CD14-positive monocyte (primary cell): ENCODE measurements around the gene MORN4. TPM values are rescaled to one million over a fixed set of nuclear protein-coding genes. Genes with fewer than 3 reads are reported as not detected.

Experiments used
- DNase-seq, 3 donors: peaks; one replicate each; pipeline ENCODE4 v3.0.0-alpha.2; 2011 to 2022
- H2AFZ ChIP-seq: 2 replicates; pipeline ENCODE4 v1.6.0; 2012; ENCODE audit warnings: mild to moderate bottlenecking, low read depth, low read length, inconsistent platforms; ENCODE audit not compliant: insufficient read depth, poor library complexity, severe bottlenecking
- H3K27ac ChIP-seq, 2 donors: 1 replicate in 1 of 2; 2 replicates in 1 of 2; pipeline ENCODE4 v1.5.1; 2012 to 2013; ENCODE audit warnings: low read length in 2 of 2, control low read depth in 1 of 2, inconsistent platforms in 1 of 2, low read depth in 1 of 2, mild to moderate bottlenecking in 1 of 2
- H3K27me3 ChIP-seq, 2 donors: one replicate each; pipeline versions ENCODE4 v1.6.0 to v1.6.1; 2011 to 2013; ENCODE audit warnings: low read length in 2 of 2; ENCODE audit not compliant: control insufficient read depth in 2 of 2, insufficient read depth in 2 of 2
- H3K36me3 ChIP-seq, 2 donors: replicated peaks in 1 of 2; 1 replicate in 1 of 2; 2 replicates in 1 of 2; pipeline versions ENCODE4 v1.5.1 to v1.6.1; 2012 to 2013; ENCODE audit warnings: low read length in 2 of 2, control low read depth in 1 of 2, inconsistent platforms in 1 of 2, mild to moderate bottlenecking in 1 of 2; ENCODE audit not compliant: insufficient read depth in 2 of 2, control insufficient read depth in 1 of 2
- H3K4me1 ChIP-seq, 2 donors: 1 replicate in 1 of 2; 2 replicates in 1 of 2; pipeline versions ENCODE4 v1.5.1 to v1.6.1; 2012 to 2013; ENCODE audit warnings: low read length in 2 of 2, control low read depth in 1 of 2, inconsistent platforms in 1 of 2, mild to moderate bottlenecking in 1 of 2, moderate library complexity in 1 of 2; ENCODE audit not compliant: insufficient read depth in 2 of 2, control insufficient read depth in 1 of 2
- H3K4me2 ChIP-seq: replicated peaks from 2 replicates; pipeline ENCODE3; 2012; ENCODE audit warnings: low read length, moderate library complexity, mild to moderate bottlenecking; ENCODE audit not compliant: poor library complexity, severe bottlenecking; ENCODE audit errors: extremely low read depth
- H3K4me3 ChIP-seq, 3 experiments: fragments of 200-600 bp in 1 of 3; sonication (generic) in 1 of 3; replicated peaks in 1 of 3; 1 replicate in 2 of 3; 2 replicates in 1 of 3; pipeline ENCODE4 v1.5.1; 2011 to 2013; ENCODE audit warnings: low read length in 3 of 3, mild to moderate bottlenecking in 3 of 3, control low read depth in 2 of 3, low read depth in 2 of 3, inconsistent platforms in 1 of 3, moderate library complexity in 1 of 3
- H3K79me2 ChIP-seq: 2 replicates; pipeline ENCODE4 v1.6.0; 2012; ENCODE audit warnings: mild to moderate bottlenecking, control low read depth, inconsistent platforms, low read length, moderate library complexity; ENCODE audit not compliant: insufficient read depth
- H3K9ac ChIP-seq: 2 replicates; pipeline ENCODE4 v1.6.0; 2017; ENCODE audit warnings: low read length, mild to moderate bottlenecking; ENCODE audit not compliant: insufficient read depth, poor library complexity, severe bottlenecking
- H3K9me3 ChIP-seq, 2 donors: replicated peaks in 1 of 2; 1 replicate in 1 of 2; 2 replicates in 1 of 2; pipeline versions ENCODE4 v1.5.1 to v1.6.1; 2012 to 2013; ENCODE audit warnings: low read length in 2 of 2, control low read depth in 1 of 2; ENCODE audit not compliant: control insufficient read depth in 1 of 2, insufficient read depth in 1 of 2
- H4K20me1 ChIP-seq: 2 replicates; pipeline ENCODE4 v1.6.0; 2012; ENCODE audit warnings: mild to moderate bottlenecking, low read length, control low read depth, moderate library complexity; ENCODE audit not compliant: insufficient read depth
- H3K27ac Mint-ChIP-seq, 7 donors: one replicate each; pipeline ENCODE4 v1.8.0; 2020; ENCODE audit warnings: mild to moderate bottlenecking in 7 of 7, mixed read lengths in 7 of 7, moderate library complexity in 6 of 7, inconsistent platforms in 2 of 7
- H3K27me3 Mint-ChIP-seq, 3 donors: one replicate each; pipeline ENCODE4 v1.8.0; 2021 to 2022; ENCODE audit warnings: low read depth in 3 of 3, mild to moderate bottlenecking in 3 of 3, mixed read lengths in 3 of 3, moderate library complexity in 3 of 3, inconsistent platforms in 1 of 3
- H3K36me3 Mint-ChIP-seq, 2 donors: one replicate each; pipeline ENCODE4 v1.8.0; 2020; ENCODE audit warnings: mixed read lengths in 2 of 2, inconsistent platforms in 1 of 2, mild to moderate bottlenecking in 1 of 2
- H3K4me1 Mint-ChIP-seq: one replicate; pipeline ENCODE4 v1.8.0; 2020; ENCODE audit warnings: mild to moderate bottlenecking, mixed read lengths
- H3K4me3 Mint-ChIP-seq, 2 donors: one replicate each; pipeline ENCODE4 v1.8.0; 2020; ENCODE audit warnings: mild to moderate bottlenecking in 2 of 2, mixed read lengths in 2 of 2, moderate library complexity in 1 of 2
- H3K9me3 Mint-ChIP-seq, 7 donors: one replicate each; pipeline ENCODE4 v1.8.0; 2020 to 2022; ENCODE audit warnings: mixed read lengths in 7 of 7, mild to moderate bottlenecking in 6 of 7, moderate library complexity in 6 of 7, inconsistent platforms in 2 of 7
- WGBS: methylation state at CpG from one replicate; pipeline ENCODE4 v1.1.5; 2013; ENCODE audit warnings: missing lambda C conversion rate; ENCODE audit not compliant: insufficient coverage; 5-methylcytosine and 5-hydroxymethylcytosine counted together
- intact Hi-C, 2 donors: fragments of 100-400 bp; cut with micrococcal nuclease; formaldehyde crosslinking; loops; one replicate each; pipeline versions ENCODE4 v1.15.0 to v1.15.1; 2023
- polyA plus RNA-seq, 3 donors: library from polyadenylated mRNA; depleted of rRNA in 1 of 3; unstranded in 2 of 3; stranded (reverse) in 1 of 3; fragments of 300-500 nt in 2 of 3; fragments of >200 nt in 1 of 3; fragmentation: Illumina TruSeq in 2 of 3; gene quantifications; 1 replicate in 2 of 3; 2 replicates in 1 of 3; pipeline ENCODE4 v1.2.3, GENCODE V29; 2012 to 2021
- TF ChIP-seq, protein P1 (sequence below): fragments of 200-600 bp; IDR thresholded peaks from one replicate; pipeline ENCODE4 v1.8.0; 2022; ENCODE audit warnings: antibody characterized with exemption, mild to moderate bottlenecking

The MORN4 gene
- polyA plus RNA-seq, 3 donors: not detected

DNA sequence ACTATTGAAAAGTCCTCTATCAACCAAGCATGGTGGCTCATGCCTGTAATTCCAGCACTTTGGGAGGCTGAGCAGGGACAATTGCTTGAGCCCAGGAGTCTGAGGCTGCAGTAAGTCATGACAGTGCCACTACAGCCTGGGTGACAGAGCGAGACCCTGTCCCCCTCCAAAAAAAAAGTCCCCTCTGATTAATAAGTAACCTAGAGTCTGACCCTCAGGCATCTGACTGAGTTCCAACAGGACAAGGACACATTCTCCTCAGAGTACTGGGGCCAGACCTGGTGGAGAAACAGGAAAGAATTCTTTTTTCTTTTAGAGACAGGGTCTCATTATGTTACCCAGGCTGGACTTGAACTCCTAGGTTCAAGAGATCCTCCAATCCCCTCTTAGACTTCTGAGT lies 10.0 kb downstream of the MORN4 start:
- 100% methylated on average over 1 of the region's 1 CpG for WGBS
- no peak overlapping the region for H2AFZ ChIP-seq
- Mint-ChIP-seq H3K4me1 (no peaks in the 10 kb centered on the region), H3K36me3 (no peaks in the 10 kb centered on the region), H3K9me3 (peaks cover 0 to 1% (median 0%) of the 10 kb centered on the region in 7 donors), H3K4me3 (no peak overlapping the region), H3K27me3 (peaks cover 2 to 3% (median 3%) of the 10 kb centered on the region in 3 donors), H3K27ac (no peak overlapping the region)
- TF ChIP-seq, protein P1, sequence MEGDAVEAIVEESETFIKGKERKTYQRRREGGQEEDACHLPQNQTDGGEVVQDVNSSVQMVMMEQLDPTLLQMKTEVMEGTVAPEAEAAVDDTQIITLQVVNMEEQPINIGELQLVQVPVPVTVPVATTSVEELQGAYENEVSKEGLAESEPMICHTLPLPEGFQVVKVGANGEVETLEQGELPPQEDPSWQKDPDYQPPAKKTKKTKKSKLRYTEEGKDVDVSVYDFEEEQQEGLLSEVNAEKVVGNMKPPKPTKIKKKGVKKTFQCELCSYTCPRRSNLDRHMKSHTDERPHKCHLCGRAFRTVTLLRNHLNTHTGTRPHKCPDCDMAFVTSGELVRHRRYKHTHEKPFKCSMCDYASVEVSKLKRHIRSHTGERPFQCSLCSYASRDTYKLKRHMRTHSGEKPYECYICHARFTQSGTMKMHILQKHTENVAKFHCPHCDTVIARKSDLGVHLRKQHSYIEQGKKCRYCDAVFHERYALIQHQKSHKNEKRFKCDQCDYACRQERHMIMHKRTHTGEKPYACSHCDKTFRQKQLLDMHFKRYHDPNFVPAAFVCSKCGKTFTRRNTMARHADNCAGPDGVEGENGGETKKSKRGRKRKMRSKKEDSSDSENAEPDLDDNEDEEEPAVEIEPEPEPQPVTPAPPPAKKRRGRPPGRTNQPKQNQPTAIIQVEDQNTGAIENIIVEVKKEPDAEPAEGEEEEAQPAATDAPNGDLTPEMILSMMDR: no peak
- intact Hi-C loops: no loop called here
- no peaks in the 10 kb centered on the region for H3K4me1 ChIP-seq
- no peaks in the 10 kb centered on the region for H3K27me3 ChIP-seq
- H3K9me3 ChIP-seq: no peaks in the 10 kb centered on the region
- DNase-seq: no peak
- no peaks in the 10 kb centered on the region for H3K36me3 ChIP-seq
- H3K79me2 ChIP-seq: no peaks in the 10 kb centered on the region
- no peak overlapping the region for H3K4me2 ChIP-seq
- H3K9ac ChIP-seq: no peak overlapping the region
- no peak overlapping the region for H3K27ac ChIP-seq
- no peaks in the 10 kb centered on the region for H4K20me1 ChIP-seq
- H3K4me3 ChIP-seq: no peak overlapping the region

DNA sequence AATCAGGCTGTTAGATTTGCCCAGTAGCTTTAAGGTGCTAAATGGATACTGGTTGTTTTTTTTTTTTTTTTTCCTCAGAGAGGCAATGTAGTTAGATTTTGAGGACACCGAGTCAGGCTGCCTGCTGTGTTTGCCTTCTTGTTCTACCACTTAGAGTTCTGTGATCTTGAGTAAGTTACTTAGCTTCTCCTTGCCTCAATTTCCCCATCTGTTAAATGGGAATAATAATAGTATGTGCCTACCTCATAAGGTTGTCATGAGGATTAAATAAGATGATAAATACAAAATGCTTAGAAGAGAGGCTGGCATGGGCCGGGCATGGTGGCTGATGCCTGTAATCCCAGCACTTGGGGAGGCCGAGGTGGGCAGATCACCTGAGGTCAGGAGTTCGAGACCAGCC lies 14.6 kb downstream of the MORN4 start:
- no peak overlapping the region for H3K4me3 Mint-ChIP-seq
- DNase-seq: no peak
- WGBS: no CpG with 5 or more reads among the region's 4 CpGs
- Histone ChIP-seq H3K9me3 (no peaks in the 10 kb centered on the region), H3K27me3 (no peaks in the 10 kb centered on the region), H3K36me3 (no peaks in the 10 kb centered on the region), H3K4me2 (no peak overlapping the region), H4K20me1 (no peaks in the 10 kb centered on the region), H2AFZ (no peak overlapping the region), H3K4me3 (no peak overlapping the region), H3K27ac (no peak overlapping the region), H3K4me1 (no peaks in the 10 kb centered on the region), H3K79me2 (no peaks in the 10 kb centered on the region), H3K9ac (no peak overlapping the region)
- no peak overlapping the region for H3K27ac Mint-ChIP-seq
- H3K4me1 Mint-ChIP-seq: no peaks in the 10 kb centered on the region
- intact Hi-C loops: no loop called here
- TF ChIP-seq, protein P1: no peak
- no peaks in the 10 kb centered on the region for H3K36me3 Mint-ChIP-seq
- peaks cover 0 to 3% (median 2%) of the 10 kb centered on the region in 3 donors for H3K27me3 Mint-ChIP-seq
- peaks cover 0 to 1% (median 0%) of the 10 kb centered on the region in 7 donors for H3K9me3 Mint-ChIP-seq
